Measurements from ENCODE around the gene CTNNA1. TPM values are rescaled to one million over a fixed set of nuclear protein-coding genes. Genes with fewer than 3 reads are reported as not detected.

The CTNNA1 gene
- total RNA-seq, 4 donors from 2014 or later: 251 to 326 (median 274) TPM

DNA sequence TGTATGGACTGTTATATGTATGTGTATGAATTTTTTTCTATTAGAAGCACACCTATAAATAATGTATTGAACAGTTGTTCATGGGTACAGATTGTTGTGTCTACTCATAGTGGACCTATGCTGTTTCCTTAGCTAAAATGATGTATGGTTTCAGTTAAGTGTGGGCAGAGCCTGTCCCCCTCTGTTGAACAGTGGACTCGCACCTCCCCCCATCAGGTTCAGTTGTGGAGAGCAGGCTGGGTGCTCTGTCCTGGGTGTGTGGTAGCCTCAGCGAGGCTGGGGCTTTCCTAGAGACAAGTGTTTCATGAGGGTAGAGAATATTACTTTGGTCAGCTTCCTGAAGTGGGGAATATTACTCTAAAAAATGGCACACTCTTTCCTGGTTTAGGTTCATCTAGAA lies 169.3 kb downstream of the CTNNA1 start:
- TF ChIP-seq, protein P1, sequence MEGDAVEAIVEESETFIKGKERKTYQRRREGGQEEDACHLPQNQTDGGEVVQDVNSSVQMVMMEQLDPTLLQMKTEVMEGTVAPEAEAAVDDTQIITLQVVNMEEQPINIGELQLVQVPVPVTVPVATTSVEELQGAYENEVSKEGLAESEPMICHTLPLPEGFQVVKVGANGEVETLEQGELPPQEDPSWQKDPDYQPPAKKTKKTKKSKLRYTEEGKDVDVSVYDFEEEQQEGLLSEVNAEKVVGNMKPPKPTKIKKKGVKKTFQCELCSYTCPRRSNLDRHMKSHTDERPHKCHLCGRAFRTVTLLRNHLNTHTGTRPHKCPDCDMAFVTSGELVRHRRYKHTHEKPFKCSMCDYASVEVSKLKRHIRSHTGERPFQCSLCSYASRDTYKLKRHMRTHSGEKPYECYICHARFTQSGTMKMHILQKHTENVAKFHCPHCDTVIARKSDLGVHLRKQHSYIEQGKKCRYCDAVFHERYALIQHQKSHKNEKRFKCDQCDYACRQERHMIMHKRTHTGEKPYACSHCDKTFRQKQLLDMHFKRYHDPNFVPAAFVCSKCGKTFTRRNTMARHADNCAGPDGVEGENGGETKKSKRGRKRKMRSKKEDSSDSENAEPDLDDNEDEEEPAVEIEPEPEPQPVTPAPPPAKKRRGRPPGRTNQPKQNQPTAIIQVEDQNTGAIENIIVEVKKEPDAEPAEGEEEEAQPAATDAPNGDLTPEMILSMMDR (IDR thresholded peaks at IDR 0.05): no peak
- no peak for ATAC-seq (ENCODE audit: low FRiP score)

DNA sequence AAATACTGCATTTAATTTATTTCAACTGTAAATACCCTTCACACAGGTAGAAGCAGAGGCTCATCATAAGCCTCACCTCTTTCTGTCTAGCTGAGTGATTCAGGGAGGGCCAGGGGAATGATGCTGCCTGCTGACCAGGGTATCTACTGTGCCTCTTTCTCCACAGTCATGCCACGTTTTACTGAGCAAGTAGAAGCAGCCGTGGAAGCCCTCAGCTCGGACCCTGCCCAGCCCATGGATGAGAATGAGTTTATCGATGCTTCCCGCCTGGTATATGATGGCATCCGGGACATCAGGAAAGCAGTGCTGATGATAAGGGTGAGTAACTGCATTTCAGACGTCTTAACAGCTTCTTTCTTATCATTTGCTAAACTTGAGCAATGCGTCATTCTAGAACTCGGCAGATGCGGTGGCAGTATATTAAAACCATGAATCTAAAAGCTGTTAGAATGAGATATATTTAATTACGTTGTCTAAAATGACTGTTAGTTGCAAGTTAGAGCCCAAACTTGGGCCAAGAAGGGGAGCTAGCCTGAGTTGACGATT lies 171.9 kb downstream of the CTNNA1 start:
- TF ChIP-seq, protein P1 (IDR thresholded peaks at IDR 0.05): no peak
- DNase-seq (ENCODE audit: low spot score) (no peak), ATAC-seq (ENCODE audit: low FRiP score) (no peak)

More for the DNA sequence above, 169.3 kb downstream of the CTNNA1 start:
- DNase-seq (ENCODE audit: low spot score): no peak

DNA sequence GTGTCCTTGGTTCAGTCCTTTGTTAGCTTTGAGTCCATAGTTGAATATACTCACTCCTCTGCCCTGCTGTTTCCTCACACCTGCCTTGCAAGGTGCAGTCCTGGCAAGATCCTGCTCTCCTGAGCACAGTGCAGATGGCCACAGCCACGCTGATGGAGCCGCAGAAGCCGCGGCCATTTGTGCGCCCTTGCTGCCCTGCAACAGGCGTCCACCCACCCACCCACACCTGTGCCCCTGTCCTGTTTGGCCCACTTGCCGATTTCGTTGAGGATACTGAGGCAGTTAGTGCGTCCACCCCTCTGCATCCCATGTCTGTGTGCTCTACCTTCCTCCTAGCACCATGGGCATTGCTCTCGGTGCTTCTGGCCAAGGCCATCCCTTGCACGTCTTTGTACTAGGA lies 173.0 kb downstream of the CTNNA1 start:
- no peak for DNase-seq (ENCODE audit: low spot score)
- TF ChIP-seq, protein P1 (IDR thresholded peaks at IDR 0.05): no peak
- ATAC-seq (ENCODE audit: low FRiP score): no peak

DNA sequence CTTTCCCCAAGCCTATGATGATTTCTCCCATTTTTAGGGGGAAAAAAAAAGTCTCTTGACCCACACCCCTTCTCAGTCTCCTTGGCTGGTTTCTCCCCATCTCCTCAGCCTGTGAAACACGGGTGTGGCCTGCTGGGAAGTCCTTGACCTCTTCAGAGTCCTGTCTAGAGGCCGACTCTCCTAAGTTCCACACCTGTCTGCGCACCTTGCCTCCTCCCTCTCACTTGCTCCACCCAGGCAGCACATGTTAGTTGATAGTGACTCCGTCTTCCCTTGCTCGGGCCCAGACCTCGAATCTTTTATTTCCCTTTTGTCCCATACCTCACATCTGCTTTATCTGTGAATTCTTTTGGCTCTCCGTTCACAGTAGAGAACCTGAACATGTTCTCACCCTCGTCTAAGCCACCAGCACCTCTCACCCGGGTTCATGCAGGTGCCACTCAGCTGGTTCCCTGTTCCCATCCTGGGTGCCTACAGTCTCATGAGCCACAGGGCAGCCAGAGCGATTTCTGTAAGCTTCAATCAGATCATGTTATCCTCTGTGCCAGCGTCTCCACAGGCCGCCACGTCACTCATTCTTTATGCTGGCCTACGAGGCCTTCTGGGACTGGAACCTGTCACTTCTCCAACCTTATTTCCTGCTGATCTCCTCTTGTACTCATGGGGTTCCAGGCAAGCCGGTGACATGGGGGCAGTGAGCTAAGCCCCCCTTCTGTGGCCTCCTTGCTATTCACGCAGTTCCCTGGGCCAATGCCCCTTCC lies 173.6 kb downstream of the CTNNA1 start:
- DNase-seq (ENCODE audit: low spot score): no peak
- ATAC-seq (ENCODE audit: low FRiP score): no peak
- TF ChIP-seq, protein P1 (IDR thresholded peaks at IDR 0.05): no peak

DNA sequence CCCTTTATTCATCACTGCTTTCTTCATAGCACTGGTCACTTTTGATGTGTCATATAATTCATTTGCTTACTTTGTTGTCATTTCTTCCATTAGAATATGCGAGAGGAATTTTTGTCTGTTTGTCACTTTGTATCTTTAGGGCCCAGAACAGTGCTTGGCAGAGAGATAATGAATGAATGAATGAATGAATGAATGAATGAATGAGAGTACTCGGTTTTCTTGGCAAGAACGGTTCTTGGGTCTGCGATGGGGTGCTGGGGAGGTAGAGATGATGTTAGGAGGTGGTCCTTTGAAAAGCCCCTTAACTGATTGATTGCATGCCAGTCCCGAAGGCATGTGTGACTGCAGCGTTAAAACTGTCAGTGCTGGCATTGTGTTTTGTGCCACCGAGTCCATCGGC lies 174.3 kb downstream of the CTNNA1 start:
- DNase-seq (ENCODE audit: low spot score): no peak
- TF ChIP-seq, protein P1 (IDR thresholded peaks at IDR 0.05): no peak
- no peak for ATAC-seq (ENCODE audit: low FRiP score)

DNA sequence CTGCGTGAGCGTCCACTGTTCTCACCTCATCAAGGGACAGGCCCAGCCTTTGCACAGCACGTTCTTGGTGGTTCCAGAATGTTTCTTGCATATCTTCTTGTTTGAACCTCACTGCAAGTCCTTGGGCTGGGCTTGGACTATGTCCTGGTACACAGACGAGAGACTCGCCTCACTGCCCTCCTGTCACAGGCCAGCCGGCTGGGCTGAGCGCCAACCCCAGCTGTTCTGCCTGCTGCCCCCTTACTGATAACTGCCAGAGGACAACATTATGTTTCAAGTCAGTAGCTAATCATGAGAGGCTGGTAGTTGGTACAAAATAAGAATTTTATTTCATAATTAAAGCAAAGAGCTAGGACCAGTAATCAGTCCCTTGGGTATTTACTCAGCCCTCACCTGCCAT lies 174.8 kb downstream of the CTNNA1 start:
- TF ChIP-seq, protein P1 (IDR thresholded peaks at IDR 0.05): no peak
- DNase-seq (ENCODE audit: low spot score) (no peak), ATAC-seq (ENCODE audit: low FRiP score) (no peak)

DNA sequence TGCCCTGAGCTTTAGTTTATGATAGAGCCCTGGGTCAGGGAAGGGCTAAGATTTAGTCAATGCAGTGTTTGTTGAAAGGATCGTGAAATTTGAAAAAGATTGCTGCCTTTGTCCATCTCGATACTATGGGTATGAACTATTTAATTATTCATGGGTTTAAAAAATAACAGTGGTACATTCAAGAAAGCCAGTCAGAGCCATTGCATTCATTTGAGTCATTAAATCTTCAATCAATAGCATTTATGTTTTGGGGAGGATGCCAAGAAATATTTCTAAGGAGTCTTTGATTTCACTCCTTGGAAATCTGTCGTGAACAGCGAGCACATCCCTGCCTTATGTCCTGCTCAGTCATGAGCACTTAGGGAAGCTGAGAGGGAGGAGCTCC lies 176.3 kb downstream of the CTNNA1 start:
- no peak for ATAC-seq (ENCODE audit: low FRiP score)
- TF ChIP-seq, protein P1 (IDR thresholded peaks at IDR 0.05): no peak
- no peak for DNase-seq (ENCODE audit: low spot score)
